D721Med (cell line): ENCODE measurements around the gene ARHGEF1.

ENCODE experiments used
- DNase-seq: peaks from one replicate; pipeline ENCODE4 v3.0.0; 2011; ENCODE audit warnings: low spot score; ENCODE audit not compliant: insufficient read length
- FAIRE-seq: peaks from 2 replicates; lab custom pipeline; 2011; peaks lifted over from hg19 to GRCh38; lab: Jason Lieb, UNC
- TF ChIP-seq, protein P1 (sequence below): IDR thresholded peaks from 2 replicates; pipeline ENCODE4 v1.5.1; 2012; ENCODE audit warnings: mild to moderate bottlenecking, control low read depth; ENCODE audit not compliant: insufficient read depth; ENCODE audit errors: missing control alignments

ARHGEF1 gene

DNA sequence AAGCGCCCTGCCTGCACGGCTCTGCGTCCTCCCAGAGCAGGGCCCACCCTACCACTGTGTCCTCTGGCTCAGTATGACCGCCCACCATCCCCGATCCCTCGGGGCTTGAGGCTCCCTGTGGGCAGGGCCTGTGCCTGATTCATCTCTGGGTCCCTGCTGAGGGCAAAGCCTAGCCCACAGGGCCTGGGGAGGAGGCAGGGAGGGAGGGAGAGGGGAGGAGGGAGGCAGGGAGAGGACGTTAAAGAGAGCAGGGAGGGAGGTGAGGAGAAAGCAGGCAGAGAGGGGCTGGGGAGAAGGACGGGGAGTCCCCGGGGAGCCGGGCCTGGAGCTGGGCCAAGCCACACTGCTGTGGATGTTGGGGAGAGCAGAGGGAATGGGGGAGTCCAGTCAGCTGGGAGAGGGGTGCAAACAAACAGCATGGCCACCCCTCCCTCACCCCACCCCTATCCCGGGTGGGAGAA lies 49.3 kb downstream of the ARHGEF1 start:
- no peak for DNase-seq
- no peak for FAIRE-seq
- TF ChIP-seq, protein P1, sequence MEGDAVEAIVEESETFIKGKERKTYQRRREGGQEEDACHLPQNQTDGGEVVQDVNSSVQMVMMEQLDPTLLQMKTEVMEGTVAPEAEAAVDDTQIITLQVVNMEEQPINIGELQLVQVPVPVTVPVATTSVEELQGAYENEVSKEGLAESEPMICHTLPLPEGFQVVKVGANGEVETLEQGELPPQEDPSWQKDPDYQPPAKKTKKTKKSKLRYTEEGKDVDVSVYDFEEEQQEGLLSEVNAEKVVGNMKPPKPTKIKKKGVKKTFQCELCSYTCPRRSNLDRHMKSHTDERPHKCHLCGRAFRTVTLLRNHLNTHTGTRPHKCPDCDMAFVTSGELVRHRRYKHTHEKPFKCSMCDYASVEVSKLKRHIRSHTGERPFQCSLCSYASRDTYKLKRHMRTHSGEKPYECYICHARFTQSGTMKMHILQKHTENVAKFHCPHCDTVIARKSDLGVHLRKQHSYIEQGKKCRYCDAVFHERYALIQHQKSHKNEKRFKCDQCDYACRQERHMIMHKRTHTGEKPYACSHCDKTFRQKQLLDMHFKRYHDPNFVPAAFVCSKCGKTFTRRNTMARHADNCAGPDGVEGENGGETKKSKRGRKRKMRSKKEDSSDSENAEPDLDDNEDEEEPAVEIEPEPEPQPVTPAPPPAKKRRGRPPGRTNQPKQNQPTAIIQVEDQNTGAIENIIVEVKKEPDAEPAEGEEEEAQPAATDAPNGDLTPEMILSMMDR, result no peak

DNA sequence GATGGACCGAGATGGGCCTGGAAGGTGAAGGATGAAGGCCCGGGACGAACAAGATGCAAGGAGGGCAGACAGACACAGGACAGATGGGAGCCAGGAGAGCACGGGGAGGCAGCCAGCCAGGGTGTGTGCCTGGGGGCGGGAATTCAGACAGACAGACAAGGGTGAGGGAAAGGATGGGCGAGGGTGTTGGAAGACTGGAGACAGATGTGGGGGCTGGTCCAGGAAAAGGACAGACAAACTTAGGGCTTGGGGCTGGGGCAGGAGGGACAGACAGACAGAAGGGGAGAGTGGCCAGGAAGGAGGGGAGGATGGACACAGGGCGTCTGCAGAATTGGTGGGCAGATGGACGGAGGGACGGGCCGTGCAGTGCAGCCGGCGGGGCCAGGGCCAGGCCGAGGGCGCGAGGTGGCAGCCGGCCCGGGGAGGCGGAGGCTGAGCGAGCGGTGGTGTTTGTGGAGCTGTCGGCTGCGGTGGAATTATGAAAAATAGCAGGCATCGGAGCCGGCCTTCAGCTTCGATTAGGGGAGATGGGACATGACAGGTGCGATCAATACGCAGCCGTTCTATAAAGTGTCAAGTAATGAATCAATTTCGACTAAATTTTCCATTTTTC lies 49.8 kb downstream of the ARHGEF1 start:
- no peak for DNase-seq
- TF ChIP-seq, protein P1, result no peak
- FAIRE-seq, result no peak

DNA sequence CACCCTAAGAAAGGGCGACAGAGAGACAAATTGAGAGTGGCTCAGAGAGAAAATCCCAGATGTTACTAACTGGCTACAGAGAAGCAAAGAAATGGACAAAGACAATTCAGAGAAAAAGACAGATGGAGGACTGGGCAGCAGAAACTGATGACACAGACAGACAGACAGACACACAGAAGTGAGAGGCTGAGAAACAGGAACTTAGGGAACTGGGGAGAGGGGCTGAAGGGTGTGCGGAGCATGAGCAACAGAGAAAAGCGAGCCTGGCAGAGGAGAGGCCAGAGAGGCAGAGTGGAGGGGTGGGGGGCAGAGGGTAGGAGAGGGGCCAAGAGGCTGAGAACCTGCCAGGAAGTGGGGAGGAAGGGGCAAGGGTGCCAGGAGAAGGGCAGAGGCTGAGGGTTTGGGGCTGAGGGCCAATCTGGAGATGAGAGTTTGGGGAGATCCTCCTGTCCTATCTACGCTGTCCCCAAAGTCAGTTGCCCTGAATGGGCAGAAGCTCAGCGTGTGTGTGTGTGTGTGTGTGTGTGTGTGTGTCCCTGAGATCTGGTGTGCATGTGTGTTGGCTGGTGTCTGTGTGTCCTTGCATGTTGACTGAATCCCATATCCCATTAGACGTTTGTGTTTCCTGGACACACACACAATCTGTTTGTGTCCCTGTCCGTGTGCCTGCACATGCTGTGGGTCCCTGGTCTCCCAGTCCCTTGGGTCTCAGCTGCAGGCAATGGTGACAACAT lies 50.9 kb downstream of the ARHGEF1 start:
- no peak for FAIRE-seq
- TF ChIP-seq, protein P1, result no peak
- no peak for DNase-seq

DNA sequence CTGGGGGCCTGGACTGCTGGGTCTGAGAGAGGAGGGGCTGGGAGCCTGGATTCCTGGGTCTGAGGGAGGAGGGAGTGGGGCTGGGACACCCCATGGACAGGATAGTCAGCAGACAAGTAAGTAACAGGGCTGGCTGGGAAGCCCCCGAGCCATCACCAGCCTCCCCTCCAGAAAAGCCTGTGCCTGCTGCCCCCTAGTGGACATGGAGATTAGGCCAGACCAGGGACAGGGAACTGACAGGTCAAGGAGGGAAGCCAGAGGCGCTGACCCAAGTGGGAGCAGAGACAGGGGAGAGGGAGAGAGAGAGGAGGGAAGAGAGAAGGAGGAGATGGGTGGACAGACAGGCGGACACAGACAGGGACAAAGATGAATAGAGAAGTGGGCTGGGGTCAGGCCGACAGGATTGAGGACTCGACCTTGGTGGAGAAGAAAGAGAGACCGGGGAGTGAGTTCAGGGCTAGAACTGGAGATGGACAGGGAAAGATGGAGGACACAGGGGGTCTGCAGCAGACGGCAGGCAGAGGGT lies 51.9 kb downstream of the ARHGEF1 start:
- FAIRE-seq, result no peak
- DNase-seq, result no peak
- TF ChIP-seq, protein P1, result peak; percentile 85

DNA sequence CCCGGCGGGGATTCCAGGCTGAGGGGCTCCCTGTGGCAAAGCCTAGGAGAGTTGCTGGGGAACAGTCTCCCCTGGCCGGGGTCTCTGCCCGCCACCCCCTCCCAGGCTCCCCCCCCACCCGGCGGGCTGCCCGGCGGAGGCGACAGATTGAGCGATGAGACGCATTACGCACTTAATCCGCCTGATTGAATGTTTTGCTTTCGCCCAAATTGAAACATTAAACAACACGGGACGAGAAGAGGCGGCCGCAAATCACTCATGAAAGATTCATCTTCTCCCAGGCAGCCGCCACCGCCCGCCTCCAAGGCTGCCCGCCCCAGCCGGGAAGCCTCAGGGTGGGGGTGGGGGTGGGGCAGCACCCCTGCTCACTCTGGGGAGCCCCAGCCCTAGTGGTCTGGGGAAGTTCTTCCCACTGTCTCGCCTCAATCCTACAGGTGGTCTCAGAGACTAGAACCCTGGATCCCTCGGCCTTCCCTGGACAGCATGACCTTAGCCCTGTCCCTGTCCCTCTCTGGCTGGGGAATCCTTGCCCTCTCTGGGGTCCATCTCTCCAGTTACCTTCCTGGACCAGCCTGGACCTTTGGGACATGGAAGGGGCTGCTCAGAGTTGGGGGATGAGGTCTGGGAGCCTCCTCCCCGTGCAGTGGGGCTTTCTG lies 52.9 kb downstream of the ARHGEF1 start:
- DNase-seq, result no peak
- FAIRE-seq, result no peak
- TF ChIP-seq, protein P1, result no peak

DNA sequence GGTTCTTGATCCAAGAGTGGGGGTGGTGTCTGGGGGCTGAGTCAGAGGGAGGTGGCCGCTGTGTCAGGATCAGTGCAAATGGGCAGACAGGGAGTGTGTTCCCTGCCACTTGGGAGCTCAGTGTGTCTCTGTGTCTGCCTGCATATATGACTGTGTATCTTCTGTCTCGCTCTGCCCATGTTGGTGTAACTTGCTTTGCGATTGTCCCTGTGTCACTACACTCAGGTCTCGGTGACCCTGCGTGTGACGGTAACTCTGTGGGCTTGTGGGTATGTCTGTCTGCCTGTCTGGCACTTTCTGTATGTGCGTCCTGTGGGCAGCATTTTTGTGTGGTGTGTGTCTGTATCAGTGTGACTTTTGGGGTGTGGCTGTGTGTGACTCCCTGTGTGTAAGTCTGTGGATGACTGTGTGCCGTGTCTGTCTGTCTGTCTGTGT lies 53.4 kb downstream of the ARHGEF1 start:
- DNase-seq (no peak), FAIRE-seq (no peak)
- TF ChIP-seq, protein P1, result no peak
